Measurements from ENCODE around the gene AGRN. TPM values are rescaled to one million over a fixed set of nuclear protein-coding genes. Genes with fewer than 3 reads are reported as not detected.

Gene AGRN
- total RNA-seq, 2 experiments from 2014 or later, result 33.2 to 35.6 TPM

DNA sequence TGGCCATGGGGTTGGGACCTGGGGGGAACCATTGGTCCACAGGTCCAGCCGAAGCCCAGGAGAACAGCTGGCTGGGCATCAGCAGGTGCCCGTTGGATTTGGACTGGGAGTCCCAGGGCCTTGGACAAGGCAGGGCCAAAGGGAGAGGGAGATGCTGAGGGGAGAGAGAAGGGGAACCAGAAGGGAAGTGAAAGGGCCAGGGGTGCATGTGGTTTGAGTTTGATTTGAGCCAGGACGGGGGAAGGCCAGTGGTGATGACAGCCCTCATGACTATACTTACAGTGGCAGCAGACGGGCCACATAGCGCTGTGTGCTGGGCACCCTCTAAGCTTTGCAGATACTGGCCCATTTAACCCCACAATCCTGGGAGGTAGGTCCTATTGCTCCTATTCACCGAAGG is 18.8 kb downstream of the AGRN start:
- Mint-ChIP-seq H3K27me3 (peaks cover 33% of the 10 kb centered on the region), H3K4me1 (ENCODE audit: low read depth) (peaks cover 15% of the 10 kb centered on the region), H3K36me3 (no peaks in the 10 kb centered on the region), H3K27ac (no peak overlapping the region), H3K4me3 (no peak overlapping the region), H3K9me3 (no peaks in the 10 kb centered on the region)
- intact Hi-C loops (cut with micrococcal nuclease), result loop anchor here (2.0 to 10.0 kb wide), 3 partner anchors 60 to 336 kb away; partner anchors contain the start of genes AURKAIP1 and TNFRSF18
- POLR2A ChIA-PET, result interaction anchor here (1.8 kb wide), 1 partner anchor 25 kb away, joined by 11 read pairs; no protein-coding TSS in a partner anchor
- CTCF ChIA-PET, result interaction anchor here (0.6 to 2.8 kb wide), 3 partner anchors 20 to 36 kb away, joined by 3 to 15 read pairs (median 5); no protein-coding TSS in a partner anchor
- no peak for DNase-seq

GRCh38 chr1:1039145-1039910 is 19.4 kb downstream of the AGRN start:
- peaks cover 15% of the 10 kb centered on the region for H3K4me1 Mint-ChIP-seq (ENCODE audit: low read depth)
- POLR2A ChIA-PET, result interaction anchor here (1.2 to 1.8 kb wide), 2 partner anchors 25 to 26 kb away, joined by 3 to 11 read pairs; partner anchors contain the start of gene ISG15
- CTCF ChIA-PET, result interaction anchor here (0.9 to 2.8 kb wide), 7 partner anchors 19 to 83 kb away, joined by 4 to 15 read pairs (median 5); no protein-coding TSS in a partner anchor
- H3K36me3 Mint-ChIP-seq, result no peaks in the 10 kb centered on the region
- H3K4me3 Mint-ChIP-seq, result peak overlapping the region; percentile 55
- peak; percentile 70 for DNase-seq
- intact Hi-C loops (cut with micrococcal nuclease), result loop anchor here (2.0 to 10.0 kb wide), 3 partner anchors 59 to 335 kb away; partner anchors contain the start of genes AURKAIP1 and TNFRSF18
- peaks cover 32% of the 10 kb centered on the region for H3K27me3 Mint-ChIP-seq
- H3K27ac Mint-ChIP-seq, result peak overlapping the region; percentile 25
- no peaks in the 10 kb centered on the region for H3K9me3 Mint-ChIP-seq

DNA sequence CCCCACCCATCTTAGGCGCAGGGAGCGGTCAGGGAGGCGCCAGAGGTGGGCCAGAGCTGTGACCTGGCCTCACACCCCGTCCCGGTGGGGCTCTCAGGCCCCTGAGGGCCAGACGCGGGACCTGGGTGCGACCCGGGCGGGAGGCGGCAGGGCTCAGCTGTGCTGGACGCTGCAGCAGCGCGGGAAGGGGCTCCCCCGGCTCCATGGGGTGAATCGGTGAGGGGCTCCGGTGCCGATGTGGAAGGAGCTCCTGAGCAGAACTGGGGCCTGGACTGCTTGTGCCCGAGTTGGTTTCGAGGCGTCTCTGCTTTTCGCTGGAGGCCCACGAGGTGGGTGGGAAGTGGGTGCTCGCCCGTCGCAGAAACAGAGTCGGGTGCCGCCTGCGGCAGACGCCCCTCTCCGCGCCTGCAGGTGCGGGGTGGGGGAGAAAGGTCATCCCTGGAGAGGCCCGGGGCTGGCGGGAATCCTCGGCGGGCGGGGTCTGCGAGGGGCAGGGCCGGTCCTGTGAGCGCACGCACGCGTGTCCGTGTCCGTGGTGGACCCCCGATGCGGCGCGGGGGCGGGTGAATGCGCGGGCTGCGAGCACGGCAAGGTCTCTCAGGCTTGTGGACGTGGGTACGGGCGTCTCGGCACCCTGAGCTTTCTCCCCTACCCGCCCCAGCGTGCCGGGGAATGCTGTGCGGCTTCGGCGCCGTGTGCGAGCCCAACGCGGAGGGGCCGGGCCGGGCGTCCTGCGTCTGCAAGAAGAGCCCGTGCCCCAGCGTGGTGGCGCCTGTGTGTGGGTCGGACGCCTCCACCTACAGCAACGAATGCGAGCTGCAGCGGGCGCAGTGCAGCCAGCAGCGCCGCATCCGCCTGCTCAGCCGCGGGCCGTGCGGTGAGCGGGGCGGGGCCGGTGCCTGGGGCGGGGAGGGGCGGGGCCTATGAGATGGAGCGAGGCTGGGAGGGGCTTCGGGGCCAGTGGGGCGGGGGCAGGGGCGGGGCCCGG is 20.4 kb downstream of the AGRN start:
- POLR2A ChIA-PET, result interaction anchor here (1.2 kb wide), 1 partner anchor 27 kb away, joined by 3 read pairs; the partner anchor contains the start of gene ISG15
- Mint-ChIP-seq H3K27ac (no peak overlapping the region), H3K4me1 (ENCODE audit: low read depth) (peaks cover 15% of the 10 kb centered on the region), H3K9me3 (no peaks in the 10 kb centered on the region), H3K27me3 (peaks cover 28% of the 10 kb centered on the region), H3K36me3 (no peaks in the 10 kb centered on the region), H3K4me3 (peak overlapping the region; percentile 55)
- CTCF ChIA-PET, result interaction anchor here (0.9 to 2.8 kb wide), 7 partner anchors 18 to 82 kb away, joined by 4 to 15 read pairs (median 5); no protein-coding TSS in a partner anchor
- intact Hi-C loops (cut with micrococcal nuclease), result loop anchor here (1.0 kb wide), 1 partner anchor 24 kb away; no protein-coding TSS in a partner anchor
- DNase-seq, result peak; percentile 90

- Mint-ChIP-seq H3K4me3 (no peak overlapping the region), H3K36me3 (no peaks in the 10 kb centered on the region), H3K27ac (no peak overlapping the region), H3K9me3 (no peaks in the 10 kb centered on the region), H3K4me1 (ENCODE audit: low read depth) (peaks cover 15% of the 10 kb centered on the region), H3K27me3 (peaks cover 22% of the 10 kb centered on the region)
- intact Hi-C loops (cut with micrococcal nuclease), result no loop called here
- ChIA-PET CTCF (interaction anchor here (1.5 to 2.8 kb wide), 4 partner anchors 21 to 81 kb away, joined by 5 to 15 read pairs (median 6); no protein-coding TSS in a partner anchor), POLR2A (no interaction called here)
- no peak for DNase-seq
These were observed 21.2 kb downstream of the AGRN start for GRCh38 chr1:1041092-1041523.

GRCh38 chr1:1041873-1042272 is 22.0 kb downstream of the AGRN start:
- H3K4me3 Mint-ChIP-seq, result no peak overlapping the region
- ChIA-PET POLR2A (no interaction called here), CTCF (no interaction called here)
- no peak overlapping the region for H3K27ac Mint-ChIP-seq
- no peaks in the 10 kb centered on the region for H3K36me3 Mint-ChIP-seq
- H3K9me3 Mint-ChIP-seq, result no peaks in the 10 kb centered on the region
- DNase-seq, result no peak
- intact Hi-C loops (cut with micrococcal nuclease), result no loop called here
- H3K27me3 Mint-ChIP-seq, result peaks cover 20% of the 10 kb centered on the region
- peaks cover 15% of the 10 kb centered on the region for H3K4me1 Mint-ChIP-seq (ENCODE audit: low read depth)

DNA sequence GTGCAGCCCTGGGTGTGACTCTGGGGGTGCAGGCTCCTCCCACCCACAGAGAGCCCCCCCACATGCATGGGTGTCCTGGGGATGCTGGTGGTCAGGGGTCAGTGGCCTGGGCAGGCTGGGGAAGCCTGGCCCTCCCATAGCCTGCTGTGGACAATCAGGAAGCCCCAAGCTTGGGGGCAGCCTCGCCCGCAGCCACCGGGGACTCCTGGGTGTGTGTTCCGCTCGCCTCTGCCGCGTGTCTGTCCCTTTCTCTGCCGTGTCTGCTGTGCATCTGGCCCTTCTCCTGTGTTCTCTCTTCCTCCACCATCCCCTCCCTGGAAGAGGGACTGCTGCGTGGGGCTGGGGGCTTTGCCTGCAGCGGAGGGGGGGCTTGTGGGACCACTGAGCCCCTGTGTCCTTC is 22.9 kb downstream of the AGRN start:
- no peaks in the 10 kb centered on the region for H3K36me3 Mint-ChIP-seq
- ChIA-PET CTCF (no interaction called here), POLR2A (no interaction called here)
- DNase-seq, result no peak
- H3K27me3 Mint-ChIP-seq, result peaks cover 16% of the 10 kb centered on the region
- peaks cover 15% of the 10 kb centered on the region for H3K4me1 Mint-ChIP-seq (ENCODE audit: low read depth)
- intact Hi-C loops (cut with micrococcal nuclease), result no loop called here
- H3K27ac Mint-ChIP-seq, result no peak overlapping the region
- H3K4me3 Mint-ChIP-seq, result peak overlapping the region; percentile 1
- no peaks in the 10 kb centered on the region for H3K9me3 Mint-ChIP-seq

DNA sequence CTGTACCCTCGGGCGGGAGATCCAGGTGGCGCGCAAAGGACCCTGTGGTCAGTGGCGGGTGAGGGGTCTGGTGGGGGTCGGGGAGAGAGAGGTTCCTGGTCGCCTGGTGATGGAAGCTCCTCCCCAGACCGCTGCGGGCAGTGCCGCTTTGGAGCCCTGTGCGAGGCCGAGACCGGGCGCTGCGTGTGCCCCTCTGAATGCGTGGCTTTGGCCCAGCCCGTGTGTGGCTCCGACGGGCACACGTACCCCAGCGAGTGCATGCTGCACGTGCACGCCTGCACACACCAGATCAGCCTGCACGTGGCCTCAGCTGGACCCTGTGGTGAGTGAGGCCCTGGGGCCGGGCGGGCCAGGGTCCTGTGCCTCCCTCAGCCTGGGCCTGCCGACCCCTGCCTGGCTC is 23.5 kb downstream of the AGRN start:
- Mint-ChIP-seq H3K36me3 (no peaks in the 10 kb centered on the region), H3K9me3 (no peaks in the 10 kb centered on the region), H3K27me3 (peaks cover 12% of the 10 kb centered on the region), H3K4me1 (ENCODE audit: low read depth) (peaks cover 14% of the 10 kb centered on the region), H3K27ac (no peak overlapping the region), H3K4me3 (no peak overlapping the region)
- POLR2A ChIA-PET, result no interaction called here
- intact Hi-C loops (cut with micrococcal nuclease), result no loop called here
- no peak for DNase-seq
- CTCF ChIA-PET, result no interaction called here

DNA sequence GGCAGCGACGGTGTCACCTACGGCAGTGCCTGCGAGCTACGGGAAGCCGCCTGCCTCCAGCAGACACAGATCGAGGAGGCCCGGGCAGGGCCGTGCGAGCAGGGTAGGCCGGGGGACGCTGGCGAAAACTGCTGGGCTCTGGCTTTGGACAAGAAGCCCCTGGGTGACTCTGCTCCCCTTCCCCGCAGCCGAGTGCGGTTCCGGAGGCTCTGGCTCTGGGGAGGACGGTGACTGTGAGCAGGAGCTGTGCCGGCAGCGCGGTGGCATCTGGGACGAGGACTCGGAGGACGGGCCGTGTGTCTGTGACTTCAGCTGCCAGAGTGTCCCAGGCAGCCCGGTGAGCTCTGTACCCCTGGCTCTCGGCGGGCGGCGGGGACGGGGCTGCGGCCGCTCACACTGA is 24.0 kb downstream of the AGRN start:
- intact Hi-C loops (cut with micrococcal nuclease), result no loop called here
- ChIA-PET CTCF (no interaction called here), POLR2A (no interaction called here)
- Mint-ChIP-seq H3K36me3 (no peaks in the 10 kb centered on the region), H3K4me1 (ENCODE audit: low read depth) (peaks cover 9% of the 10 kb centered on the region), H3K27me3 (peaks cover 7% of the 10 kb centered on the region), H3K9me3 (no peaks in the 10 kb centered on the region), H3K4me3 (no peak overlapping the region), H3K27ac (no peak overlapping the region)
- no peak for DNase-seq

GRCh38 chr1:1044455-1045078 is 24.6 kb downstream of the AGRN start:
- Mint-ChIP-seq H3K27ac (no peak overlapping the region), H3K4me1 (ENCODE audit: low read depth) (peaks cover 3% of the 10 kb centered on the region), H3K9me3 (no peaks in the 10 kb centered on the region), H3K4me3 (no peak overlapping the region), H3K27me3 (peaks cover 3% of the 10 kb centered on the region), H3K36me3 (no peaks in the 10 kb centered on the region)
- CTCF ChIA-PET, result no interaction called here
- POLR2A ChIA-PET, result no interaction called here
- no peak for DNase-seq
- intact Hi-C loops (cut with micrococcal nuclease), result no loop called here

GRCh38 chr1:1045129-1045528 is 25.2 kb downstream of the AGRN start:
- CTCF ChIA-PET, result no interaction called here
- Mint-ChIP-seq H3K4me1 (ENCODE audit: low read depth) (no peaks in the 10 kb centered on the region), H3K4me3 (no peak overlapping the region), H3K9me3 (no peaks in the 10 kb centered on the region), H3K36me3 (no peaks in the 10 kb centered on the region), H3K27me3 (no peaks in the 10 kb centered on the region), H3K27ac (no peak overlapping the region)
- DNase-seq, result no peak
- POLR2A ChIA-PET, result no interaction called here
- intact Hi-C loops (cut with micrococcal nuclease), result no loop called here

DNA sequence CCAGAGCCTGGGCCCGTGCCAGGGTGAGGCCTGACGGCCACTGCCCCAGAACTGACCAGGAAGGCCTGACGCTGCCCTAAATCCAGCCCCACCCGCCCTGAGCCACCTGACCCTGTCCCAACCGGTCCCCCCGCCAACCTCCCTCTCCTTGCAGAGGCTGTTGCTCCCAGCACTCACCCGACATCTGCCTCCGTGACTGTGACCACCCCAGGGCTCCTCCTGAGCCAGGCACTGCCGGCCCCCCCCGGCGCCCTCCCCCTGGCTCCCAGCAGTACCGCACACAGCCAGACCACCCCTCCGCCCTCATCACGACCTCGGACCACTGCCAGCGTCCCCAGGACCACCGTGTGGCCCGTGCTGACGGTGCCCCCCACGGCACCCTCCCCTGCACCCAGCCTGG is 26.3 kb downstream of the AGRN start:
- CTCF ChIA-PET, result no interaction called here
- intact Hi-C loops (cut with micrococcal nuclease), result no loop called here
- no peaks in the 10 kb centered on the region for H3K4me1 Mint-ChIP-seq (ENCODE audit: low read depth)
- DNase-seq, result no peak
- H3K4me3 Mint-ChIP-seq, result no peak overlapping the region
- H3K36me3 Mint-ChIP-seq, result no peaks in the 10 kb centered on the region
- no peaks in the 10 kb centered on the region for H3K9me3 Mint-ChIP-seq
- POLR2A ChIA-PET, result no interaction called here
- no peaks in the 10 kb centered on the region for H3K27me3 Mint-ChIP-seq
- no peak overlapping the region for H3K27ac Mint-ChIP-seq

All from activated CD4-positive, alpha-beta memory T cell treated with anti-CD3 and anti-CD28 coated beads for 36 hours (primary cell).